Gastrocnemius medialis (tissue), 4 donors: ENCODE measurements around the gene GJD2.

ENCODE experiments used
- CTCF ChIP-seq, 5 experiments: fragments of 450-650 bp in 3 of 5; fragments of 200-600 bp in 2 of 5; sonication (generic) in 2 of 5; IDR thresholded peaks in 4 of 5; conservative IDR thresholded peaks in 1 of 5; 1 replicate in 4 of 5; 2 replicates in 1 of 5; pipeline ENCODE4 v1.5.1; 2016 to 2019; ENCODE audit warnings: antibody characterized with exemption in 5 of 5, mild to moderate bottlenecking in 3 of 5, moderate library complexity in 3 of 5
- POLR2A ChIP-seq, 2 donors: fragments of 450-650 bp; IDR thresholded peaks; one replicate each; pipeline ENCODE4 v1.6.1; 2017; ENCODE audit warnings: antibody characterized with exemption in 2 of 2, mild to moderate bottlenecking in 2 of 2, moderate library complexity in 2 of 2

GRCh38 chr15:34717729-34718128, 37.1 kb downstream of the GJD2 start:
- TF ChIP-seq CTCF (IDR thresholded peaks at IDR 0.05 in 4 of 5, conservative IDR thresholded peaks at IDR 0.05 in 1 of 5) (no peak), POLR2A (IDR thresholded peaks at IDR 0.05) (no peak)
